H1 (cell line): ENCODE measurements around the gene PRRG3.

Experiments
- CHD2 ChIP-seq: IDR thresholded peaks from 2 replicates; pipeline ENCODE4 v1.6.1; 2012; ENCODE audit warnings: low read length, improper control_type of control experiment
- GTF2F1 ChIP-seq: IDR thresholded peaks from 2 replicates; pipeline ENCODE4 v1.6.1; 2012; ENCODE audit warnings: low read depth, low read length, improper control_type of control experiment, borderline replicate concordance
- POU5F1 ChIP-seq: IDR thresholded peaks from 2 replicates; pipeline ENCODE4 v1.6.1; 2011; ENCODE audit warnings: low read depth, mild to moderate bottlenecking, low read length, moderate library complexity
- SIN3A ChIP-seq, 2 experiments: IDR thresholded peaks in 1 of 2; conservative IDR thresholded peaks in 1 of 2; 2 replicates each; pipeline ENCODE4 v1.6.1; 2011 to 2012; ENCODE audit warnings: low read length in 2 of 2, improper control_type of control experiment in 1 of 2, low read depth in 1 of 2, mild to moderate bottlenecking in 1 of 2
- SP2 ChIP-seq: IDR thresholded peaks from 2 replicates; pipeline ENCODE4 v1.6.1; 2012; ENCODE audit warnings: mild to moderate bottlenecking, low read length, inconsistent platforms
- YY1 ChIP-seq: IDR thresholded peaks from 2 replicates; pipeline ENCODE4 v1.6.1; 2011; ENCODE audit warnings: low read depth, mild to moderate bottlenecking, low read length
- TF ChIP-seq, protein P1 (sequence below), 3 experiments: IDR thresholded peaks; 1 replicate in 2 of 3; 2 replicates in 1 of 3; pipeline versions ENCODE4 v1.5.1 to v1.6.1; 2011; ENCODE audit warnings: low read length in 3 of 3, mild to moderate bottlenecking in 3 of 3, inconsistent platforms in 2 of 3, low read depth in 1 of 3, moderate library complexity in 1 of 3; ENCODE audit not compliant: insufficient read depth in 1 of 3; ENCODE audit errors: control extremely low read depth in 1 of 3
- TF ChIP-seq, protein P2 (sequence below): IDR thresholded peaks from 2 replicates; pipeline ENCODE4 v1.6.1; 2012; ENCODE audit warnings: inconsistent platforms

DNA sequence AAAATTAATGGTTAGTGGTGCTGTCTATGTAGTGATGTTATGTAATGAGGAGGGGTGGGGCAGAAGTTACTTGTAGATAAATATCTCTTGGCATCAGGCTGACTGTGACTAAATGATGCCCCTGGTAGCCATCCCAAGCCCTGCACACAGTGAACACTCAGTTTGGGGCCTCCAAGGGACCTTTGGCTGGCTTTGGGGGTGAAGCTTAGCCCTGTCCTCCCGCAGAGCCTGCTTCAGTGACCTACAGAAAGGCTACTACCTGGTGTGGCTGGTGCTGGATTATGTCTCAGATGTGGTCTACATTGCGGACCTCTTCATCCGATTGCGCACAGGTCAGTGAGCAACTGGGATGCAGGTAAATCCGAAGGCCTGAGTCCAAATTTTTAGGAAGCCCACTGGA lies 47.1 kb downstream of the PRRG3 start:
- TF ChIP-seq POU5F1 (no peak), YY1 (no peak), SP2 (no peak), SIN3A (conservative IDR thresholded peaks at IDR 0.05 in 1 of 2, IDR thresholded peaks at IDR 0.05 in 1 of 2; ENCODE audit: low read depth in 1 of 2, low read length in 2 of 2) (no peak), CHD2 (no peak), GTF2F1 (no peak)
- TF ChIP-seq, protein P1, sequence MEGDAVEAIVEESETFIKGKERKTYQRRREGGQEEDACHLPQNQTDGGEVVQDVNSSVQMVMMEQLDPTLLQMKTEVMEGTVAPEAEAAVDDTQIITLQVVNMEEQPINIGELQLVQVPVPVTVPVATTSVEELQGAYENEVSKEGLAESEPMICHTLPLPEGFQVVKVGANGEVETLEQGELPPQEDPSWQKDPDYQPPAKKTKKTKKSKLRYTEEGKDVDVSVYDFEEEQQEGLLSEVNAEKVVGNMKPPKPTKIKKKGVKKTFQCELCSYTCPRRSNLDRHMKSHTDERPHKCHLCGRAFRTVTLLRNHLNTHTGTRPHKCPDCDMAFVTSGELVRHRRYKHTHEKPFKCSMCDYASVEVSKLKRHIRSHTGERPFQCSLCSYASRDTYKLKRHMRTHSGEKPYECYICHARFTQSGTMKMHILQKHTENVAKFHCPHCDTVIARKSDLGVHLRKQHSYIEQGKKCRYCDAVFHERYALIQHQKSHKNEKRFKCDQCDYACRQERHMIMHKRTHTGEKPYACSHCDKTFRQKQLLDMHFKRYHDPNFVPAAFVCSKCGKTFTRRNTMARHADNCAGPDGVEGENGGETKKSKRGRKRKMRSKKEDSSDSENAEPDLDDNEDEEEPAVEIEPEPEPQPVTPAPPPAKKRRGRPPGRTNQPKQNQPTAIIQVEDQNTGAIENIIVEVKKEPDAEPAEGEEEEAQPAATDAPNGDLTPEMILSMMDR (IDR thresholded peaks at IDR 0.05; ENCODE audit: control extremely low read depth in 1 of 3, insufficient read depth in 1 of 3, low read depth in 1 of 3, low read length in 3 of 3): no peak
- TF ChIP-seq, protein P2, sequence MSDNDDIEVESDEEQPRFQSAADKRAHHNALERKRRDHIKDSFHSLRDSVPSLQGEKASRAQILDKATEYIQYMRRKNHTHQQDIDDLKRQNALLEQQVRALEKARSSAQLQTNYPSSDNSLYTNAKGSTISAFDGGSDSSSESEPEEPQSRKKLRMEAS: no peak
